HepG2 (cell line): Measurements from ENCODE around the gene POLL. TPM values are rescaled to one million over a fixed set of nuclear protein-coding genes. Genes with fewer than 3 reads are reported as not detected.

Experiments
- DNMT3B ChIP-seq: conservative IDR thresholded peaks from 2 replicates; pipeline ENCODE4 v1.6.1; 2016; ENCODE audit warnings: missing biosample characterization, control low read depth
- DZIP1 ChIP-seq: sonication (generic); formaldehyde crosslinking; IDR thresholded peaks from 2 replicates; pipeline ENCODE4 v1.5.0; 2020; ENCODE audit warnings: mild to moderate bottlenecking, missing genetic modification reagents
- EHMT2 ChIP-seq: fragments of 200-600 bp; sonication (generic); IDR thresholded peaks from 2 replicates; pipeline ENCODE4 v1.7.0; 2017; ENCODE audit warnings: antibody characterized with exemption, low read depth, low read length, borderline replicate concordance
- HNRNPL ChIP-seq: fragments of 200-400 bp; formaldehyde crosslinking; IDR thresholded peaks from 2 replicates; pipeline ENCODE4 v1.6.1; 2017; ENCODE audit warnings: mild to moderate bottlenecking, low read depth, low read length
- JUND ChIP-seq: sonication (generic); formaldehyde crosslinking; IDR thresholded peaks from 2 replicates; pipeline ENCODE4 v1.8.0; 2022; ENCODE audit warnings: mild to moderate bottlenecking, missing genetic modification reagents
- MTA1 ChIP-seq: sonication (generic); formaldehyde crosslinking; IDR thresholded peaks from 2 replicates; pipeline ENCODE4 v1.4.0; 2020; ENCODE audit warnings: missing genetic modification reagents, mild to moderate bottlenecking, borderline replicate concordance
- MTF1 ChIP-seq: sonication (generic); formaldehyde crosslinking; IDR thresholded peaks from 2 replicates; pipeline ENCODE4 v1.5.0; 2020; ENCODE audit warnings: missing genetic modification reagents
- NAIF1 ChIP-seq: sonication (generic); formaldehyde crosslinking; IDR thresholded peaks from 2 replicates; pipeline ENCODE4 v1.5.0; 2020; ENCODE audit warnings: mild to moderate bottlenecking, missing genetic modification reagents, borderline replicate concordance
- NKX3-1 ChIP-seq: sonication (generic); formaldehyde crosslinking; IDR thresholded peaks from 2 replicates; pipeline ENCODE4 v1.5.0; 2020; ENCODE audit warnings: missing genetic modification reagents
- PAF1 ChIP-seq: IDR thresholded peaks from 2 replicates; pipeline ENCODE4 v1.6.1; 2016; ENCODE audit warnings: missing genetic modification reagents, missing compliant biosample characterization
- SRSF1 ChIP-seq: fragments of 200-400 bp; formaldehyde crosslinking; optimal IDR thresholded peaks from 2 replicates; pipeline ENCODE3; 2017; ENCODE audit warnings: mild to moderate bottlenecking, low read depth, low read length, moderate library complexity
- ZFP90 ChIP-seq: sonication (generic); formaldehyde crosslinking; IDR thresholded peaks from 2 replicates; pipeline ENCODE4 v1.8.0; 2022; ENCODE audit warnings: missing genetic modification reagents, mild to moderate bottlenecking, inconsistent platforms, borderline replicate concordance
- ZNF121 ChIP-seq: sonication (generic); formaldehyde crosslinking; IDR thresholded peaks from 2 replicates; pipeline ENCODE4 v1.5.0; 2020; ENCODE audit warnings: mild to moderate bottlenecking, missing genetic modification reagents
- ZNF142 ChIP-seq: sonication (generic); formaldehyde crosslinking; IDR thresholded peaks from 2 replicates; pipeline ENCODE4 v1.4.0; 2020; ENCODE audit warnings: missing genetic modification reagents
- ZNF263 ChIP-seq: sonication (generic); formaldehyde crosslinking; IDR thresholded peaks from 2 replicates; pipeline ENCODE4 v1.4.0; 2020; ENCODE audit warnings: missing genetic modification reagents
- ZNF350 ChIP-seq: sonication (generic); formaldehyde crosslinking; IDR thresholded peaks from 2 replicates; pipeline ENCODE4 v1.4.0; 2020; ENCODE audit warnings: mild to moderate bottlenecking, low read depth, missing genetic modification reagents, borderline replicate concordance
- ZNF883 ChIP-seq: sonication (generic); formaldehyde crosslinking; IDR thresholded peaks from 2 replicates; pipeline ENCODE4 v1.5.1; 2020; ENCODE audit warnings: mild to moderate bottlenecking, missing genetic modification reagents; ENCODE audit errors: not compliant biosample characterization
- polyA plus RNA-seq, 8 experiments: library from polyadenylated mRNA; depleted of rRNA in 3 of 8; stranded (reverse) in 7 of 8; unstranded in 1 of 8; fragments of >200 nt; fragmentation: Illumina TruSeq in 4 of 8; extraction: Trizol in 4 of 8; gene quantifications; 2 replicates each; pipeline versions ENCODE4 v1.2.1 to v1.2.3, GENCODE V29; 2011 to 2016; ENCODE audit warnings: low read depth in 4 of 8, missing spikeins in 1 of 8, mixed read lengths in 1 of 8; ENCODE audit not compliant: insufficient read depth in 1 of 8
- total RNA-seq, 5 experiments: library from RNA; depleted of rRNA; stranded (reverse); fragments of >200 nt; fragmentation: Illumina TruSeq; extraction: Trizol; gene quantifications; 2 replicates each; pipeline ENCODE4 v1.2.3, GENCODE V29; 2016; ENCODE audit warnings: low read depth in 1 of 5
- TF ChIP-seq, protein P1 (sequence below): sonication (generic); formaldehyde crosslinking; IDR thresholded peaks from 2 replicates; pipeline ENCODE4 v1.9.0; 2021; ENCODE audit warnings: missing genetic modification reagents, borderline replicate concordance

Gene POLL
- total and polyA plus RNA-seq, 2 of the 13 experiments (the other 11 are each of a cell fraction or from before 2014, with no cell fraction given), result 13.8 to 19.1 TPM

DNA sequence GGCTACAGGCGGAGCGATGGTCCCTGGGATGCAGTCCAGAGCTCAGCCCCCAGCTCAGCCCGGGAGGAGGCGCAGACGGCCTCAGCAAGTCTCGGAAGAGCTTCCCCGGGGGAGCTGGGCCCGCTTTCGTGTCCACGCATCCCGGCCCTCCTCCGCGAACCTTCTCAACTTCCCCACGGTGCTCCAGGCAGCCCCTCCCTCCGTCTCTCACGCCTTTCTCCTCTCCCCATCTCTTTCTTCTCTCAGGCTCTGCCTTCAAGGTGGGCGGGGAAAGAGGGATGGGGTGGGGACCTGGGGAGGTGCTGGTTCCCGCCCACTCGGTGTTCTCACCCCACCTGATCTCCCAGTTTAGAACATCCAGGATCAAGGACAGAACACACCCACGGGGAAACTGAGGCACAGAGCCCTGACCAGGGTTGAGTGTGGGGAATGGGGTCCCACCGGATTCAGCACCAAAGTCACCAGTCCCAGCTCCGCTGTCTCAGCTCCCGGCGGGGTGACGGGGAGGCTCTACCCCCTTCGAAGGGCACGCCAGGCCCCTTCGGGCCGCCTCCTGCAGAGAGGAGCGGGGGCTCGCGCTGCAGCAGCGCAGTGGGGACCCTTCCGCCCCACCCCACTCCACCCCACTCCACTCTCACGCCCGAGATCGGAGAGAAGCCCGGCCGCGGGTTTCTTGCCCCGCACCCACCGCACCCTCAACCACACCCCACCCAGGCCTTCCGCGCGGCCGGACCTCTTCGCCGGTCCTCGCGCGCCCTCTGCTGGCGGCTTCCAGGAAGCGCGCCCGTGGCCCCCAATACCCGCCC, 18.2 kb downstream of the POLL start (continued):
- TF ChIP-seq ZNF142 (CRISPR knock-in tag) (no peak), NAIF1 (no peak), HNRNPL (no peak), ZFP90 (CRISPR knock-in tag) (no peak), DNMT3B (CRISPR knock-in tag) (no peak), ZNF350 (CRISPR knock-in tag) (no peak), ZNF263 (0 out of 2 replicates have a peak, but pooled peaks have one; percentile 3), EHMT2 (no peak), PAF1 (no peak), NKX3-1 (CRISPR knock-in tag) (no peak), JUND (no peak), ZNF883 (no peak), DZIP1 (peak; percentile 76; the same call in 1 of the 2 replicates), MTF1 (CRISPR knock-in tag) (no peak), MTA1 (CRISPR knock-in tag) (peak; percentile 38; the same call in 1 of the 2 replicates), SRSF1 (peak; percentile 37), ZNF121 (CRISPR knock-in tag) (no peak)
- TF ChIP-seq, protein P1, sequence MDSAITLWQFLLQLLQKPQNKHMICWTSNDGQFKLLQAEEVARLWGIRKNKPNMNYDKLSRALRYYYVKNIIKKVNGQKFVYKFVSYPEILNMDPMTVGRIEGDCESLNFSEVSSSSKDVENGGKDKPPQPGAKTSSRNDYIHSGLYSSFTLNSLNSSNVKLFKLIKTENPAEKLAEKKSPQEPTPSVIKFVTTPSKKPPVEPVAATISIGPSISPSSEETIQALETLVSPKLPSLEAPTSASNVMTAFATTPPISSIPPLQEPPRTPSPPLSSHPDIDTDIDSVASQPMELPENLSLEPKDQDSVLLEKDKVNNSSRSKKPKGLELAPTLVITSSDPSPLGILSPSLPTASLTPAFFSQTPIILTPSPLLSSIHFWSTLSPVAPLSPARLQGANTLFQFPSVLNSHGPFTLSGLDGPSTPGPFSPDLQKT, result no peak
